ENCODE data around the gene CDH13. TPM values are rescaled to one million over a fixed set of nuclear protein-coding genes. Genes with fewer than 3 reads are reported as not detected.

CDH13 gene
- total and polyA plus RNA-seq, 2 donors (not counting 1 experiment from before 2014, with no cell fraction given): 27.6 to 96.7 TPM

- Histone ChIP-seq H3K9me3 (ENCODE audit: control insufficient read depth, insufficient read depth, low read depth, low read length) (no peaks in the 10 kb centered on the region), H3K27me3 (ENCODE audit: control insufficient read depth, insufficient read depth, low read length) (no peaks in the 10 kb centered on the region), H3K4me2 (ENCODE audit: extremely low read depth, insufficient read depth, low read length) (peak overlapping the region; percentile 92), H3K36me3 (ENCODE audit: control insufficient read depth, insufficient read depth, low read length) (no peaks in the 10 kb centered on the region), H4K20me1 (ENCODE audit: control insufficient read depth, extremely low read depth, insufficient read depth, low read length) (no peaks in the 10 kb centered on the region), H3K79me2 (ENCODE audit: control insufficient read depth, insufficient read depth, low read length) (no peaks in the 10 kb centered on the region), H3K9ac (ENCODE audit: insufficient read depth, low read length) (no peak overlapping the region), H3K27ac (ENCODE audit: insufficient read depth, low read length) (no peak overlapping the region), H2AFZ (ENCODE audit: low read length) (no peak overlapping the region), H3K4me3 (replicated peaks in 1 of 4; ENCODE audit: control extremely low read depth in 1 of 4, insufficient read depth in 1 of 4, low read depth in 3 of 4, low read length in 4 of 4) (no peak overlapping the region), H3K4me1 (ENCODE audit: control insufficient read depth, extremely low read depth, insufficient read depth, low read length) (peaks cover 5% of the 10 kb centered on the region)
- DNase-seq (ENCODE audit: low read depth in 2 of 2): no peak
- TF ChIP-seq, protein P1, sequence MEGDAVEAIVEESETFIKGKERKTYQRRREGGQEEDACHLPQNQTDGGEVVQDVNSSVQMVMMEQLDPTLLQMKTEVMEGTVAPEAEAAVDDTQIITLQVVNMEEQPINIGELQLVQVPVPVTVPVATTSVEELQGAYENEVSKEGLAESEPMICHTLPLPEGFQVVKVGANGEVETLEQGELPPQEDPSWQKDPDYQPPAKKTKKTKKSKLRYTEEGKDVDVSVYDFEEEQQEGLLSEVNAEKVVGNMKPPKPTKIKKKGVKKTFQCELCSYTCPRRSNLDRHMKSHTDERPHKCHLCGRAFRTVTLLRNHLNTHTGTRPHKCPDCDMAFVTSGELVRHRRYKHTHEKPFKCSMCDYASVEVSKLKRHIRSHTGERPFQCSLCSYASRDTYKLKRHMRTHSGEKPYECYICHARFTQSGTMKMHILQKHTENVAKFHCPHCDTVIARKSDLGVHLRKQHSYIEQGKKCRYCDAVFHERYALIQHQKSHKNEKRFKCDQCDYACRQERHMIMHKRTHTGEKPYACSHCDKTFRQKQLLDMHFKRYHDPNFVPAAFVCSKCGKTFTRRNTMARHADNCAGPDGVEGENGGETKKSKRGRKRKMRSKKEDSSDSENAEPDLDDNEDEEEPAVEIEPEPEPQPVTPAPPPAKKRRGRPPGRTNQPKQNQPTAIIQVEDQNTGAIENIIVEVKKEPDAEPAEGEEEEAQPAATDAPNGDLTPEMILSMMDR (conservative IDR thresholded peaks at IDR 0.05 in 1 of 2, IDR thresholded peaks at IDR 0.05 in 1 of 2; ENCODE audit: low read depth in 1 of 2, low read length in 2 of 2): no peak
Observed at GRCh38 chr16:83136419-83136818, 509.6 kb downstream of the CDH13 start.

- H3K79me2 ChIP-seq (ENCODE audit: control insufficient read depth, insufficient read depth, low read length): no peaks in the 10 kb centered on the region
- no peak overlapping the region for H3K27ac ChIP-seq (ENCODE audit: insufficient read depth, low read length)
- H3K4me1 ChIP-seq (ENCODE audit: control insufficient read depth, extremely low read depth, insufficient read depth, low read length): peaks cover 5% of the 10 kb centered on the region
- no peak overlapping the region for H2AFZ ChIP-seq (ENCODE audit: low read length)
- peak overlapping the region; percentile 92 for H3K4me2 ChIP-seq (ENCODE audit: extremely low read depth, insufficient read depth, low read length)
- H4K20me1 ChIP-seq (ENCODE audit: control insufficient read depth, extremely low read depth, insufficient read depth, low read length): no peaks in the 10 kb centered on the region
- TF ChIP-seq, protein P1 (conservative IDR thresholded peaks at IDR 0.05 in 1 of 2, IDR thresholded peaks at IDR 0.05 in 1 of 2; ENCODE audit: low read depth in 1 of 2, low read length in 2 of 2): no peak
- TF ChIP-seq EZH2 (IDR thresholded peaks at IDR 0.05; ENCODE audit: low read length, missing control alignments): no peak
- H3K9ac ChIP-seq (ENCODE audit: insufficient read depth, low read length): no peak overlapping the region
- H3K9me3 ChIP-seq (ENCODE audit: control insufficient read depth, insufficient read depth, low read depth, low read length): no peaks in the 10 kb centered on the region
- H3K36me3 ChIP-seq (ENCODE audit: control insufficient read depth, insufficient read depth, low read length): no peaks in the 10 kb centered on the region
- DNase-seq (ENCODE audit: low read depth in 2 of 2): no peak
- peak overlapping the region in 2 of 4 experiments; percentile 39 to 57 for H3K4me3 ChIP-seq (replicated peaks in 1 of 4; ENCODE audit: control extremely low read depth in 1 of 4, insufficient read depth in 1 of 4, low read depth in 3 of 4, low read length in 4 of 4)
- H3K27me3 ChIP-seq (ENCODE audit: control insufficient read depth, insufficient read depth, low read length): no peaks in the 10 kb centered on the region
Observed at GRCh38 chr16:83136924-83137323, 510.2 kb downstream of the CDH13 start.

GRCh38 chr16:83137326-83137781 is 510.6 kb downstream of the CDH13 start:
- Histone ChIP-seq H4K20me1 (ENCODE audit: control insufficient read depth, extremely low read depth, insufficient read depth, low read length) (no peaks in the 10 kb centered on the region), H3K4me1 (ENCODE audit: control insufficient read depth, extremely low read depth, insufficient read depth, low read length) (peaks cover 5% of the 10 kb centered on the region), H3K27me3 (ENCODE audit: control insufficient read depth, insufficient read depth, low read length) (no peaks in the 10 kb centered on the region), H3K79me2 (ENCODE audit: control insufficient read depth, insufficient read depth, low read length) (no peaks in the 10 kb centered on the region), H3K27ac (ENCODE audit: insufficient read depth, low read length) (peak overlapping the region; percentile 56), H3K4me2 (ENCODE audit: extremely low read depth, insufficient read depth, low read length) (peak overlapping the region; percentile 92), H3K9ac (ENCODE audit: insufficient read depth, low read length) (peak overlapping the region; percentile 26), H3K4me3 (replicated peaks in 1 of 4; ENCODE audit: control extremely low read depth in 1 of 4, insufficient read depth in 1 of 4, low read depth in 3 of 4, low read length in 4 of 4) (peak overlapping the region; percentile 36 to 57 (median 44)), H3K9me3 (ENCODE audit: control insufficient read depth, insufficient read depth, low read depth, low read length) (no peaks in the 10 kb centered on the region), H2AFZ (ENCODE audit: low read length) (peak overlapping the region; percentile 67), H3K36me3 (ENCODE audit: control insufficient read depth, insufficient read depth, low read length) (no peaks in the 10 kb centered on the region)
- peak; percentile 82 to 94 for DNase-seq (ENCODE audit: low read depth in 2 of 2)
- TF ChIP-seq EZH2 (IDR thresholded peaks at IDR 0.05; ENCODE audit: low read length, missing control alignments): no peak
- TF ChIP-seq, protein P1 (conservative IDR thresholded peaks at IDR 0.05 in 1 of 2, IDR thresholded peaks at IDR 0.05 in 1 of 2; ENCODE audit: low read depth in 1 of 2, low read length in 2 of 2): no peak

Measured in fibroblast of lung (primary cell).